ENCODE data around the gene STXBP1.
A peak's percentile ranks its signal among the peaks of the same experiment; 100 is the strongest.

The STXBP1 gene

DNA sequence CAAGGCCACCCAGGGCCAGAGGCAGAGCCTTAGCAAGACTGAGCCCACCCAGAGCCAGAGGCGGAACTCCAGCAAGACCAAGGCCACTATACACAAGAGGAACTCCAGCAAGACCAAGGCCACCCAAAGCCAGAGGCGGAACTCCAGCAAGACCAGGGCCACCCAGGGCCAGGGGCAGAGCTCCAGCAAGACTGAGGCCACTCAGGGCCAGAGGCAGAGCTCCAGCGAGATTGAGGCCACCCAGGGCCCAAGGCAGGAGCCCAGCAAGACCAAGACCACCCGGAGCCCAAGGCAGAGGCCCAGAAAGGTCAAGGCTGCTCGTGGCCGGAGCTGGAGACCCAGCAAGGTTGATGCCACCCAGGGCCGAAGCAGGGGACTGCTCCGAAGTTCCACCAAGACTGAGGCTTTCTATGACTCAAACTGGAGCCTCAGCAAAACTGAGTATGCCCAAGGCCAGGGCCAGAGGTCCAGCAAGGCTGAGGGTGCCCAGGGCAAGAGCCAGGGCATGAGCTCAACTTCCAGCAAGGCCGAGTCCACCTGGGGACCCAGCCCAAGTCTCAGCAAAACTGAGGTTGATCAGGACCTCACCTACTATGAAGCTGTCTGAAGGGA, 118.8 kb downstream of the STXBP1 start:
- H3K4me3 ChIP-seq (ENCODE audit: low read depth, low read length), result no peak overlapping the region
- DNase-seq (ENCODE audit: low read depth), result no peak
- TF ChIP-seq, protein P1, sequence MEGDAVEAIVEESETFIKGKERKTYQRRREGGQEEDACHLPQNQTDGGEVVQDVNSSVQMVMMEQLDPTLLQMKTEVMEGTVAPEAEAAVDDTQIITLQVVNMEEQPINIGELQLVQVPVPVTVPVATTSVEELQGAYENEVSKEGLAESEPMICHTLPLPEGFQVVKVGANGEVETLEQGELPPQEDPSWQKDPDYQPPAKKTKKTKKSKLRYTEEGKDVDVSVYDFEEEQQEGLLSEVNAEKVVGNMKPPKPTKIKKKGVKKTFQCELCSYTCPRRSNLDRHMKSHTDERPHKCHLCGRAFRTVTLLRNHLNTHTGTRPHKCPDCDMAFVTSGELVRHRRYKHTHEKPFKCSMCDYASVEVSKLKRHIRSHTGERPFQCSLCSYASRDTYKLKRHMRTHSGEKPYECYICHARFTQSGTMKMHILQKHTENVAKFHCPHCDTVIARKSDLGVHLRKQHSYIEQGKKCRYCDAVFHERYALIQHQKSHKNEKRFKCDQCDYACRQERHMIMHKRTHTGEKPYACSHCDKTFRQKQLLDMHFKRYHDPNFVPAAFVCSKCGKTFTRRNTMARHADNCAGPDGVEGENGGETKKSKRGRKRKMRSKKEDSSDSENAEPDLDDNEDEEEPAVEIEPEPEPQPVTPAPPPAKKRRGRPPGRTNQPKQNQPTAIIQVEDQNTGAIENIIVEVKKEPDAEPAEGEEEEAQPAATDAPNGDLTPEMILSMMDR (IDR thresholded peaks at IDR 0.05; ENCODE audit: low read depth, low read length, missing control alignments), result no peak

DNA sequence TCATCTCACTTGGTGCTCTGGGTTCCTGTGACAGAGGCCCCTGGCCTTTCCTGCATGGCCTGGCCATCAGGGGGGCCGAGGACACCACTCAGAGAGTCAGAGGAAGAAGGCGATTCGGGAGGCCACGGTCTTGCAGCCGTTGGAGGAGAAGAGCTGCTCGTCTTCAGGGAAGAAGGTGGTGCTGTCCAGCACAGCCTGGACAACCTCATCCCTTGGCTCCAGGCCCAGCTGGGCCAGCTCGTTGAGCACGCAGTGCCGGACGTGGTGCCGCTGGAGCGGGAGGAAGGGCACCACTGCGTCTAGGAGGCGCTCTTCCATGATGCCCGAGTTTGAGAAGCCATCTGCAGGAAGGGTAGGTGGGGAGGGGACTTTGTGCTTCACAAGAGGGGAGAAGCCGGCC, 119.9 kb downstream of the STXBP1 start:
- H3K4me3 ChIP-seq (ENCODE audit: low read depth, low read length), result no peak overlapping the region
- TF ChIP-seq, protein P1 (IDR thresholded peaks at IDR 0.05; ENCODE audit: low read depth, low read length, missing control alignments), result no peak
- no peak for DNase-seq (ENCODE audit: low read depth)

DNA sequence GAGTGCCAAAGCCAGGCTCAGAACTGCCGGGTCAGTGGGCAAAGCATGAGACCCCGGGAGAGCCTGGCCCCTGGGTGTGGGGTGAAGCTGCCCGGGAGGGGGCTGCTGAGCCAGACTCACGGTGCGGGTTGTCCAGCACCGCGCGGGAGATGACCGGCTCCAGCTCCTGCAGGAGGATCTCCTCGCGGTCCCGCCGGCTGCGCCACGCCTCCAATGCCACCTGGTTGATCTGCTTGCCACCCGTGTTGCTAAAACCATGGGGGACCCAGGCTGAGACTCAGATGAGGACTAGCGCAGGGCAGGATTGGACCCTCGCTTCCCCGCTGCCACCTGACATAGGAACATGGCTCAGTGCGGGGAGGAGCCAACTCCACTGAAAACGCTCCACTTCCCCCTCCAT, 120.4 kb downstream of the STXBP1 start:
- TF ChIP-seq, protein P1 (IDR thresholded peaks at IDR 0.05; ENCODE audit: low read depth, low read length, missing control alignments), result no peak
- no peak for DNase-seq (ENCODE audit: low read depth)
- H3K4me3 ChIP-seq (ENCODE audit: low read depth, low read length), result no peak overlapping the region

DNA sequence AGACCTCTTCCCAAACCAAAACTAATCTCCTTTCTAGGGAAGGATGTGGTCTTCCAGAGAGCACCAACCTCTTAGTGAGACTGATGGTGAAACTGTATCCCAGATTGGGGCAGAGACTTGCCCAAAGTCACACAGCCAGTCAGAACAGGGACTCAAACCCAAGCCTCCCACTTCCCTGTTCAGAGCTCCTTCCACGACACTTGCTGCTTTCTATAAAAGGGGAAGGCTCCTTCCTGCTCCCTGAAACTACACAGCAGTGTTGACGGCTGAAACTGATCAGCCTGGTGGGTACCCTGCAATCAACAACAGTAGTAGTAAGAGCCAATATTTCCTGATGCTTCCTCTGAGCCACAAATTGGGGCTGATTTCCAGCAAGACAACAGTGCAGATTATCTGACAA, 121.5 kb downstream of the STXBP1 start:
- no peak for DNase-seq (ENCODE audit: low read depth)
- no peak overlapping the region for H3K4me3 ChIP-seq (ENCODE audit: low read depth, low read length)
- TF ChIP-seq, protein P1 (IDR thresholded peaks at IDR 0.05; ENCODE audit: low read depth, low read length, missing control alignments), result no peak

DNA sequence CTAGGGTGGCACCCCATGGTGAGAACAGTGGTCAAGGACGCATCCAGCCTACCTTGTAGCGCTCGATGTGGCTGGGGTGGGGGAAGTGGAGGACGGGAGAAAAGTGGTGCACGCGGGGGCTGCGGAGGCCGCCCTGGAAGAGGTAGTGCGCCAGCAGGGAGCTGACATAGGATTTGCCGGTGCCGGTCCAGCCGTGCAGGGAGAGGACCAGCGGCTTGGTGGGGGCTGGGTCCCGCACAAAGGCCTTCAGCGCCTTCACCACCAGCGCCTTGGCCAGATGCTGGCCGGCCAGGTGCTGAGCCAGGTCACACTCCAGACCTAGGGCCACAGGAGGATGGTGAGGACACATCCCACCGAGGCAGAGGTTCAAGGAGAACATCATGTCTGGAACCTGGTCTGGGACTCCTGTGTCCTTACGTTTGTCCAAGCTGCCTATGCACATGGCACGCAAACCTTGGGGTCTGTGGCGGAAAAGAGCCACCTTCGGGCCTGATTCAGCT, 122.2 kb downstream of the STXBP1 start:
- TF ChIP-seq, protein P1 (IDR thresholded peaks at IDR 0.05; ENCODE audit: low read depth, low read length, missing control alignments), result no peak
- peak overlapping the region; percentile 77 for H3K4me3 ChIP-seq (ENCODE audit: low read depth, low read length)
- no peak for DNase-seq (ENCODE audit: low read depth)

DNA sequence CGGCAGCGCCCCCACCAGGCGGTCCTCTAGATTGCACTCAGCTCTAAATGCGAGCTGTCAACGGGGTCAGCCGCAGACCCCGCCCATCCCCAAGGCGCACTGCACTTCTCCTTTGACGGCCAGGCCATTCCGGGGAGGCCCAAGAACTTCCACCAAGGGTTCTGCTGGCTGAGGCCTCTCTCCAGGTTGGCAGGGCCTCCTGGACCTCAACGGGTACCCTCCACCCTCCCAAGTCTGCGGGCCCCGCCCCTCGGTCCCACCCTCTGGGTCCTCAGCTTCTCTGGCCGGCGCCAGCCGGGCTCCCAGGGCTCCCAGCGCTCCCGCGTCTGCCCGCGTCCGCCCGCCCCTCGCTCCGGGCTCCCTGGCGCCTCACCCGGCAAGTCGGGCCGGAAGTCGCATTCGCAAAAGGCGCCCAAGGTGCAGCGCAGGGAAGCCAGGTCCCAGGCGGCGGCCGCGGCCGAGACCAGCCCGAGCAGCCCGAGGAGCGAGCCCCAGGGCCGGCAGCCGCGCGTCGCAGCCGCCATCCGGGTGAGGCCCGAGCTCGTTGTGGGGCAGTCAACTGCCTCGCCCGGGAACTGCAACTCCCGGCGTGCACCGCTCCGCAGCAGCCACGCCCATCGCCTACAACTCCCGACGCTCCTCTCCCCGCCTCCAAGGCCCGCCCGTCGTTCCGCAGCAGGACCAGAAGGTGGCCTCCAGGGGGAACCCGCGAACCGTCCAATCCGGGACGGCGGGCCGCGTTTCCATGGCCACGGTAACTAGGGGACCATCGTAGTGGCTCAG, 122.9 kb downstream of the STXBP1 start, which contains the start of gene TOR2A:
Gene TOR2A, minus strand, starts transcription at position 548 of the 783 bp plus-strand sequence. Its CDS starts 24 bp downstream, at position 524.
- peak within 1 kb of the TSS; percentile 77 for H3K4me3 ChIP-seq (ENCODE audit: low read depth, low read length)
- DNase-seq (ENCODE audit: low read depth), result peak; percentile 86
- TF ChIP-seq, protein P1 (IDR thresholded peaks at IDR 0.05; ENCODE audit: low read depth, low read length, missing control alignments), result peak; percentile 96
